ENCODE data around the gene CT45A9. TPM values are rescaled to one million over a fixed set of nuclear protein-coding genes. Genes with fewer than 3 reads are reported as not detected.
"Not testable (repeated sequence)": the region's sequence is repeated elsewhere in the genome, so short reads cannot be mapped to it uniquely, and the experiment has no call there.

The CT45A9 gene
- not detected for total RNA-seq
- polyA plus RNA-seq: not detected

- H3K4me3 ChIP-seq (ENCODE audit: low read depth, low read length); DNase-seq (ENCODE audit: extremely low spot score); H3K27ac ChIP-seq (ENCODE audit: low read depth); H3K4me1 ChIP-seq (ENCODE audit: insufficient read depth); H3K36me3 ChIP-seq (ENCODE audit: insufficient read depth): not testable (repeated sequence)
- WGBS: no CpG with 5 or more reads among the region's 17 CpGs
Measured at GRCh38 chrX:135871712-135872111, at the start of gene CT45A9. Gene CT45A9 (minus strand): TSS chrX:135871812. CDS start chrX:135868061, 3,751 bp downstream.

GRCh38 chrX:135920516-135920915 lies 48.9 kb upstream of the CT45A9 start:
- H3K4me1 ChIP-seq (ENCODE audit: insufficient read depth); H3K36me3 ChIP-seq (ENCODE audit: insufficient read depth); H3K27ac ChIP-seq (ENCODE audit: low read depth); DNase-seq (ENCODE audit: extremely low spot score); H3K4me3 ChIP-seq (ENCODE audit: low read depth, low read length): not testable (repeated sequence)
- WGBS: 52% methylated on average over 1 of the region's 1 CpG

- H3K27ac ChIP-seq (ENCODE audit: low read depth): no peak overlapping the region
- DNase-seq (ENCODE audit: extremely low spot score): no peak
- no peaks in the 10 kb centered on the region for H3K36me3 ChIP-seq (ENCODE audit: insufficient read depth)
- 86% methylated on average over 5 of the region's 5 CpGs for WGBS
- no peak overlapping the region for H3K4me3 ChIP-seq (ENCODE audit: low read depth, low read length)
- H3K4me1 ChIP-seq (ENCODE audit: insufficient read depth): no peaks in the 10 kb centered on the region
Measured at GRCh38 chrX:135914404-135914803, 42.8 kb upstream of the CT45A9 start.

GRCh38 chrX:135910251-135910650 lies 38.6 kb upstream of the CT45A9 start:
- WGBS: 77% methylated on average over 5 of the region's 5 CpGs
- Histone ChIP-seq H3K27ac (ENCODE audit: low read depth) (no peak overlapping the region), H3K4me3 (ENCODE audit: low read depth, low read length) (no peak overlapping the region), H3K4me1 (ENCODE audit: insufficient read depth) (no peaks in the 10 kb centered on the region), H3K36me3 (ENCODE audit: insufficient read depth) (no peaks in the 10 kb centered on the region)
- no peak for DNase-seq (ENCODE audit: extremely low spot score)

GRCh38 chrX:135893294-135893817 lies 21.7 kb upstream of the CT45A9 start, which contains the start of the genes CT45A10 and SAGE1:
Gene CT45A10 (minus strand): TSS chrX:135893444. CDS start chrX:135885344, 8,100 bp downstream.
Gene SAGE1 (plus strand): TSS chrX:135893716. CDS start chrX:135896243, 2,527 bp downstream.
- Histone ChIP-seq H3K36me3 (ENCODE audit: insufficient read depth) (no peaks in the 10 kb centered on the region), H3K27ac (ENCODE audit: low read depth) (no peak within 1 kb of the TSS), H3K4me1 (ENCODE audit: insufficient read depth) (no peaks in the 10 kb centered on the region), H3K4me3 (ENCODE audit: low read depth, low read length) (no peak within 1 kb of the TSS)
- WGBS: 90% methylated on average over 22 of the region's 22 CpGs
- no peak for DNase-seq (ENCODE audit: extremely low spot score)

- 93% methylated on average over 11 of the region's 11 CpGs for WGBS
- no peak overlapping the region for H3K4me3 ChIP-seq (ENCODE audit: low read depth, low read length)
- no peaks in the 10 kb centered on the region for H3K36me3 ChIP-seq (ENCODE audit: insufficient read depth)
- no peaks in the 10 kb centered on the region for H3K4me1 ChIP-seq (ENCODE audit: insufficient read depth)
- no peak for DNase-seq (ENCODE audit: extremely low spot score)
- no peak overlapping the region for H3K27ac ChIP-seq (ENCODE audit: low read depth)
Measured at GRCh38 chrX:135892781-135893180, 21.2 kb upstream of the CT45A9 start.

- Histone ChIP-seq H3K4me3 (ENCODE audit: low read depth, low read length) (no peak overlapping the region), H3K36me3 (ENCODE audit: insufficient read depth) (no peaks in the 10 kb centered on the region), H3K27ac (ENCODE audit: low read depth) (no peak overlapping the region), H3K4me1 (ENCODE audit: insufficient read depth) (no peaks in the 10 kb centered on the region)
- no peak for DNase-seq (ENCODE audit: extremely low spot score)
- 85% methylated on average over 14 of the region's 14 CpGs for WGBS
Measured at GRCh38 chrX:135890087-135890585, 18.5 kb upstream of the CT45A9 start.

- H3K36me3 ChIP-seq (ENCODE audit: insufficient read depth): not testable (repeated sequence)
- 75% methylated on average over 13 of the region's 15 CpGs for WGBS
Measured at GRCh38 chrX:135888976-135889375, 17.4 kb upstream of the CT45A9 start.

GRCh38 chrX:135888230-135888629 lies 16.6 kb upstream of the CT45A9 start:
- not testable (repeated sequence) for H3K4me1 ChIP-seq (ENCODE audit: insufficient read depth); H3K4me3 ChIP-seq (ENCODE audit: low read depth, low read length); H3K36me3 ChIP-seq (ENCODE audit: insufficient read depth); H3K27ac ChIP-seq (ENCODE audit: low read depth); DNase-seq (ENCODE audit: extremely low spot score)
- 92% methylated on average over 10 of the region's 18 CpGs for WGBS

More at GRCh38 chrX:135888976-135889375, 17.4 kb upstream of the CT45A9 start:
- H3K27ac ChIP-seq (ENCODE audit: low read depth); H3K4me3 ChIP-seq (ENCODE audit: low read depth, low read length); DNase-seq (ENCODE audit: extremely low spot score); H3K4me1 ChIP-seq (ENCODE audit: insufficient read depth): not testable (repeated sequence)

- DNase-seq (ENCODE audit: extremely low spot score); H3K36me3 ChIP-seq (ENCODE audit: insufficient read depth); H3K4me1 ChIP-seq (ENCODE audit: insufficient read depth); H3K4me3 ChIP-seq (ENCODE audit: low read depth, low read length); H3K27ac ChIP-seq (ENCODE audit: low read depth): not testable (repeated sequence)
- 59% methylated on average over 4 of the region's 5 CpGs for WGBS
Measured at GRCh38 chrX:135882741-135883140, 11.1 kb upstream of the CT45A9 start.

GRCh38 chrX:135854438-135854837 lies 17.2 kb downstream of the CT45A9 start, which contains the start of gene CT45A8:
Gene CT45A8 (minus strand): TSS chrX:135854538. CDS start chrX:135850783, 3,755 bp downstream.
- no CpG with 5 or more reads among the region's 17 CpGs for WGBS

GRCh38 chrX:135837180-135837579 lies 34.4 kb downstream of the CT45A9 start, which contains the start of gene CT45A7:
Gene CT45A7 (minus strand): TSS chrX:135837280. CDS start chrX:135833533, 3,747 bp downstream.
- not testable (repeated sequence) for H3K4me1 ChIP-seq (ENCODE audit: insufficient read depth); H3K36me3 ChIP-seq (ENCODE audit: insufficient read depth); H3K27ac ChIP-seq (ENCODE audit: low read depth); H3K4me3 ChIP-seq (ENCODE audit: low read depth, low read length); DNase-seq (ENCODE audit: extremely low spot score)
- no CpG with 5 or more reads among the region's 17 CpGs for WGBS

More at GRCh38 chrX:135854438-135854837, 17.2 kb downstream of the CT45A9 start, which contains the start of gene CT45A8:
- DNase-seq (ENCODE audit: extremely low spot score); H3K36me3 ChIP-seq (ENCODE audit: insufficient read depth); H3K4me3 ChIP-seq (ENCODE audit: low read depth, low read length); H3K27ac ChIP-seq (ENCODE audit: low read depth); H3K4me1 ChIP-seq (ENCODE audit: insufficient read depth): not testable (repeated sequence)

- no CpG with 5 or more reads among the region's 17 CpGs for WGBS
- H3K4me3 ChIP-seq (ENCODE audit: low read depth, low read length); DNase-seq (ENCODE audit: extremely low spot score); H3K36me3 ChIP-seq (ENCODE audit: insufficient read depth); H3K27ac ChIP-seq (ENCODE audit: low read depth); H3K4me1 ChIP-seq (ENCODE audit: insufficient read depth): not testable (repeated sequence)
Measured at GRCh38 chrX:135819912-135820311, 51.7 kb downstream of the CT45A9 start, which contains the start of gene CT45A2. Gene CT45A2 (minus strand): TSS chrX:135820012. CDS start chrX:135816265, 3,747 bp downstream.
